HG02870 (cell line): ENCODE measurements around the gene AKAP13.
"Not testable (repeated sequence)": the region's sequence is repeated elsewhere in the genome, so short reads cannot be mapped to it uniquely, and the experiment has no call there.

ENCODE experiments used
- ATAC-seq: cut with Tn5 transposase; IDR thresholded peaks from one replicate; pipeline ENCODE4 v1.9.1; 2021; ENCODE audit warnings: mild to moderate bottlenecking, moderate library complexity; ENCODE audit not compliant: unreplicated experiment

Gene AKAP13

GRCh38 chr15:85347264-85348047 is 32.9 kb upstream of the AKAP13 start:
- ATAC-seq = not testable (repeated sequence)

DNA sequence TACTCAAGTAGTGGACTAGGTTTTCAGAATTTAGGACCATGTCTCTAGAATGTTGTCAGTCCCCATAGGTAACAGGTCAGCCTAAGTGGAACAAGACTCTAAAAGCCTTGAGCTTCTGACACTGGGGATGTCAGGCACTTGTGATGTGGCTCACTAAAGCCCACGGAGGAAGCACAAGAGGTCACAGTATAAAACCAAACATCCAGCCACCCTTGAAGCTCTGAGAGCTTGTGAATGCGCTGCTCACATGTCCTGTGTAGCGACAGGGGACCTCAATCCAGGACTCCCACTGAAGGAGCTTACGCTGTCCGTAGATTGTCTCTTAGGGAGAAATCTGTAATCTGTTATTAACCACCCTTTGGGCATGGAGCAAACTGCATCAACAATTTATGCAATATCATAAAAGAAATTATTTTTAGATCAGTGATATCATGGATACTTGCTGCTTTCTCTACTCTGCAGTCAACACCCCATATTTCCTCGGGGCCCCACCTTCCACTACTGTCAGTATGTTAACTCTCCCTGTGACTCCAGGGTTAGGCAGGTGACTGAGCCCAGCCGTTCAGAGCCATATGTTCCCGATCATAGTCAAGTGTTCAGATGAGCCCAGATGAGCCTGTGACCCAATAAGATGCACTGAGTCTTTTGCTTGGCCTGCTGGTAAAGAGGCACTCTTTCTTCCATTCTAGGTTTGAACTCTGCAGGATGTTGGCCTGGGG is 32.2 kb upstream of the AKAP13 start:
- ATAC-seq = not testable (repeated sequence)

GRCh38 chr15:85349062-85349461 is 31.3 kb upstream of the AKAP13 start:
- ATAC-seq = not testable (repeated sequence)

DNA sequence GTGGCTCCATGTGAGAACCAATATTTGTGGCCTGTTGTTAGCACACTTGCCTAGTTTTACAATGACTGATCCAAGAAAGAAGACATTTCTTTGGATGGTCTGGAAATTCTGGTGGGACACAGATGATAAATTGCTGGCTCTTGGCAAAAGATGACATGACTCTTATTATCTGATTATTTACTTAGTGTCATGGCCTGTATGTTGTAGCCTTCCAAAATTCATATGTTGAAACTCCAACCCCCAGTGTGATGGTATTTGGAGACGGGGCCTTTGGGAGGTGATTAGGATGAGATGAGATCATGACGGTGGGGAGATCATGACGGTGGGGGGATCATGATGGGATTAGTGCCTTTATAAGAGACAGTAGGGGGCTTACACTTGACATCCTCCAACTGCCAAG is 30.0 kb upstream of the AKAP13 start:
- ATAC-seq = no peak

DNA sequence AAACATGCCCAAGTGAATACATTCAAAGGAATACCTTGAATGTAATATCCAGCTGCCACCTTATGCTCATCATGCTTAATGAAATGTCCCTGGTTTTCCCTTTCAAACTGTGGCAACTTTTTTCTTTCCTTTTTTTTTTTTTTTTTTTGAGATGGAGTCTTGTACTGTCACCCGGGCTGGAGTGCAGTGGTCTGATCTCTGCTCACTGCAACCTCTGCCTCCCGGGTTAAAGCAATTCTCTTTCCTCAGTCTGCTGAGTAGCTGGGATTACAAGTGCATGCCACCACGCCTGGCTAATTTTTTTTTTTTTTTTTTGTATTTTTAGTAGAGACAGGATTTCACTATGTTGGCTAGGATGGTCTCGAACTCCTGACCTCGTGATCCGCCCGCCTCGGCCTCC is 28.9 kb upstream of the AKAP13 start:
- not testable (repeated sequence) for ATAC-seq

DNA sequence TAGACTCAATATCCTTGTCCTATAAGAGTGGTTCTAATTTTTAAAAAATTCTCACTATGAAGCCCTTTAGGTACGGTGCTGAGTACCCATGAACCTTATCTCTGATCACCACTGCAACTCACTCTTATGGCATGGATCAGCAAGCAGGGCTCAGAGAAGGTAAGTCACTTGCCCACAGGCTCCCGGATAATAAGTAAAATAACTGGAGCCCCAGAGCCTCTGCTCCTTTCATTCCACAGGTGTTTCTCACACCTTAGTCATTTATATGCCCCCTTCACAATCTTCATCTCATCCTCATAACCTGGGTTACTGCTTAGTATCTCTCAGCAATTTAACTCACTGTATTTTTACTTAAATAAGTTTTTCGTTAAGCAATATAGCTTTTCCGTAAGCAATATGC is 28.4 kb upstream of the AKAP13 start:
- no peak for ATAC-seq

DNA sequence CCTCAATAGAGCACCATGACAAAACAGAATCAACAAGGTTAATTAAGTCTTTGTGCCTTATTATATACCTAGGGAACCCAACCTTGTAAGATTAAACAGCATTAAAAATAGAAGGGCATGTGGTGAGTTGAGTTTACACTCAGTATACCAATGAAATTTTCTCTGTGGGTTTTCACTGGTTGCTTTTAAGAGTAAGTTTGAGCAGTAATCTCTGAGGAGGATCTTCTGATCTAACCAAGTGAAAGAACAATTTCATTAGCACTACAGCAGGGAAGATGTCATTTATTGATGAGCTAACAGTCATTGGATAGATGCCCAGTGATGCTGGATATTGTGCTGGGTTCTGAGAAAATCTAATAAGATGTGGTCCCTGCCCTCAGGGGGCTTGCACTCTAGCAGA is 26.9 kb upstream of the AKAP13 start:
- no peak for ATAC-seq

GRCh38 chr15:85354461-85354860 is 25.9 kb upstream of the AKAP13 start:
- ATAC-seq = no peak

DNA sequence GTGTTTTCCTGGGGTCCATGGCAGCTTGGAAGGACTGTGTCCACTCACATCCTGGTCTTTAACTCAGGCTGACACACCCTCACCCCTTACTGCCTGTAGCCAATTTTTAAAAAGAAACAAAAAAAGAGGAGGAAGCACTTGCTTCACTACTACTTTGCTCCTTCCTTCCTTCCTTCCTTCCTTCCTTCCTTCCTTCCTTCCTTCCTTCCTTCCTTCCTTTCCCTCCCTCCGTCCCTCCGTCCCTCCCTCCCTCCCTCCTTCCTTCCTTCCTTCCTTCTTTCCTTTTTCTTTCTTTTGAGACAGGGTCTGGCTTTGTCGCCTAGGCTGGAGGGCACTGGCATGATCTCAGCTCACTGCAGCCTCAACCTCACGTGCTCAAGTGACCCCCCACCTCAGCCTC is 25.5 kb upstream of the AKAP13 start:
- no peak for ATAC-seq

DNA sequence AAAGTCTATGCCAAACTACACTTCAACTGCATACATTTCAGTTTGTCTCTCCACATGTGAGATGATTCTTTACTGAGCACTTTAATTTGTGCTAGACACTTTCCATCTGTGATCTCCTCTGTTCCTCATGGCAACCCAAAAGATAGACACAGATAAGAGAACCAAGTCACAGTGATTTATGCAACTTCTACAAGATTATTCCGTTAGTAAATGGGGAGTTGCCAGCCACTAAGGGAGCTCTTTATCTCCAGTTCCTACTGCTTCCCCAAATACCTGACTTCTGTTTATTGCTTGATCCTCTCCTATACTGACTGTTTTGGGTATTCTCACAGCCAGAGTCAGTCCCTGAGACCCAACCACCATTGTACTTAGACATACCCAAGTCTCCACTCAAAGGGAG is 24.1 kb upstream of the AKAP13 start:
- no peak for ATAC-seq

DNA sequence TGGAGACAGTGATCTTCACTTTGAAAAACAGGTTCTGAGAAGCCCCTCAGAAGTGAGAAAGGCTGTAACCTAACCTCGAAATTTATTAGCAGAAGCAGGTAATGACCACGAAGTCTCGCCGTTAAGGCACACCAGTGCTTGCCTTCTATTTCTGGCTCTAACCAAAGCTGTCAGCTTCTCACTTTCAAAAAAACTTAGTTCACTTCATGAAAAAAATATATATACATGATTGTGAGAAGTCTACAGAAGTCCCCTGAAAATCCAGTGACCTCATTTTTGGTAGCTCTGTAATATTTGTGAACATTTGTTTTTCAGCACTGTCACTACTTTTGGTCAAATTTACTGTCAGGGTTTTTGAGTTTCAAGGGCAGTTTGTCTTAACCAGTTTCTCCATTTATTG is 19.1 kb upstream of the AKAP13 start:
- ATAC-seq = peak; percentile 74

GRCh38 chr15:85362436-85363081 is 17.8 kb upstream of the AKAP13 start:
- ATAC-seq = no peak

DNA sequence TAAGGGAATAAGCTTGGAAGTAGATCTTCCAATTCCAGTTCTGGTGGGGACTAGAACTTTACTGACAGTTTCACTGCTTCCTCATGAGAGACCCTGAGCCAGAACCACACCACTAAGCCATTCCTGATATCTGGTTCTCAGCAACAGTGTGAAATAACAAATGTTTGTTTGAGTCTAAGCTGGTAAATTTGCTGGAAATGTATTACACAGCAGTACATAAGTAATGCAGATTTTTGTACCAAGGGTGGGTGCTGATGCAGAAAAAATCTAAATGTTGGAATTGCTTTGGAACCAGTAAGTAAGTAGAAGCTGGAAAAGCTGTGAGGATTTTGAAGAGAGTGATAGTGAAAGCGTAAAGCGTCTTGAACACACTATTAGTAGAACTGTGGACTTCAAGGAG is 14.4 kb upstream of the AKAP13 start:
- ATAC-seq = no peak

DNA sequence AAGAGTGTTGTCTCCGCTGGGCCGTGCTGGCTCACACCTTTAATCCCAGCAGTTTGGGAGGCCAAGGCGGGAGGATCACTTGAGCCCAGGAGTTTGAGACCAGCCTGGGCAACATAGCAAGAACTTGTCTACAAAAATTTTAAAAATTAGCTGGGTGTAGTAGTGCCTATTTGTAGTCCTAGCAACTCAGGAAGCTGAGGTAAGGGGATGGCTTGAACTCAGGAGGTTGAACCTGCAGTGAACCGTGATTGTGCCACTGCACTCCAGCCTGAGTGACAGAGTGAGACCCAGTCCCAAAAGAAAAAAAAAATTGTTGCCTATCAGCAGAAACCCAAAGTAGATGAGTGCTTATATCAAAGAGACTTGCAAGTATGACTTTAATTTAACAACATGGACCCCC is 12.7 kb upstream of the AKAP13 start:
- no peak for ATAC-seq

GRCh38 chr15:85374831-85375230 is 5.6 kb upstream of the AKAP13 start:
- ATAC-seq = no peak

- no peak for ATAC-seq
Measured at GRCh38 chr15:85377269-85377668, 3.1 kb upstream of the AKAP13 start.

DNA sequence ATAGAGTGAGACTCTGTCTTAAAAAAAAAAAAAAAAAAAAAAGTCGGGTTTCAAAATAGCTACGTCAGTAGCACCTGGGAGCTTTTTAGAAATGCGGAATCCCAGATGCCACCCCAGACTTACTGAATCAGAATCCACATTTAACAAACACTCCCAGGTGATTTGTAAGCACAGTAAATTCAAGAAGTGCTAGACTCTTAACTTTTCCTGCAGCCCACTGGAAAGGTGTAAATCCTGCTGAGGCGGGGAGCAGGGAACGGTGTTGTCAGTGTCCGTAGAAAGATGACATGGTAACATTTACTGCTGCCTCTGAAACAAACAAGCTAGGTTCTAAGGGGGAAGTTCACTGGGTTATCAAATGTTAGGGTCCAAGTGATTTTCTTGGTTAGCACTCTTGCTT is 2.4 kb upstream of the AKAP13 start:
- no peak for ATAC-seq

DNA sequence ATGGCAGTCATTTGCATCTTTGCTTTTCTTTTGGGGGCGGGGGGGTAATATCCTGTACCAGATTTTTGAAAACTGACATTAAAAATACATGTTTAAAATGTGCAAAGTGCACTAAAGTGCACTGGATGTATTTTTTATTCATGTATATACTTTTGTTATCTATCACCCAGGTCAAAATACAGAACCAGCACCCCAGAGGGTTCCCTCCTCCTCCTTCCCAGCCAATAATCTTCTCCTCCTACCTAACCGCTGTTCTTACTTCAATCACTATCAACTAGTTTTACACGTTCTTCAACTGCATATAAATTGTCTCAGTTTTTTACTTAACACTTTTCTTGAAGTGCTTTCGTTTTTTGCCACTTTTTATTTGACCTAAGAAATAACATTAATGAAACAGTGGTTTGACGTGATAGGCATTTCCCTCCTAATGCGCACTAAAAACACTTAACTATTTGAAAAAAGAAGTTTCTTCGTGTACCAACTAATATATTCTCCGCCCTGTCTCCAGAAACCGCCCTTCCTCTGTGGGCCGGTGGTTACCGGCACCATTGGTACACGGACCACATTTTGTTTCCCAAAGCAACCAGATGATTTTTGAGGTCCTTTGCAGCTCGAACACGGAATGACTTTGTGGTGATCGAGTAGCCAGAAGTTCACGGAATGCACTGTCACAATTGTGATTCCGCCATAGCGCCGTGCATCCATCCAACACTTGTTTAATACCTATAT is 836 bp upstream of the AKAP13 start:
- no peak for ATAC-seq

DNA sequence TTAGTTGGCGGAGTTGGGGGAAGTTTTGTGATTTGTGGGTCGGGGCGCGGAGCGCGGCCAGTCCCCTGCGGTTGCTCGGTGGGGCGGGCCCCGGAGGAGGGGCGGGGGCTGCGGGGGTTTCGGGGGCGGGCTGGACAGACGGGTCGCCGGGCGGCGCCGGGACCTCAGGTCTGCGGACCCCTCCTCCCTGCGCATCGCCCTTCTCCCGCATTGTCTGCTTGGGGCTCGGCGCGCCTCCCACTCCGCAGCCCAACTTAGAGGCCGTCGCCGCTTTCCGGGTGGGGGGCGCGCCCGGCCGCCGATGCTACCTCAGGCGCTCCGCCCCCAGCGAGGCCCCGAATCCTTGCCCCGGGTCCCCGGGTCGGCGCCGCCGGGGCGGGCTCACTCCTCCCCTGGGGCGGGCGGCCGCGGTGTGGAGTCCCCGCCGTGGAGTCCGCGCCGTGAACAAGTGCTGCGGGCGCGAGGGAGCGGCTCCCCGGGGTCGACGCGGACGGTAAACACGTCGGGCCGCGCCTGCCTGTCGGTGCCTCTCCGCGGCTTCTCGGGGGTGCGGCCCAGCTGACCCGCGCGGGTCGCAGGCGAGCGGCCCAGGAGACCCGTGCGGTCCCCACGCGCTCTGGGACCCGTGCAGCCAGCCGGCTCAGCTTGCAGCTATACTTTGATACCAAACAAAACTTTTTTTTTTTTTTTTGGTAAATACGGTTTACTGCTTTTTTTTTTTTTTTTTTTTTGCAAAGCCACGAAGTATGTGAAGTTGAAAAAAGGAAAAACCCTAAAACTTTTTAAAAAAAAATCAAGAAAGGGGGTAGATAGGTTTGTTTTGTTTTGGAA is 624 bp downstream of the AKAP13 start:
- ATAC-seq = peak; percentile 32
